HG03571 (cell line): ENCODE results near the gene PPP1R1B.

Experiments used
- ATAC-seq: cut with Tn5 transposase; IDR thresholded peaks from one replicate; pipeline ENCODE4 v1.9.1; 2021; ENCODE audit not compliant: unreplicated experiment

The PPP1R1B gene

DNA sequence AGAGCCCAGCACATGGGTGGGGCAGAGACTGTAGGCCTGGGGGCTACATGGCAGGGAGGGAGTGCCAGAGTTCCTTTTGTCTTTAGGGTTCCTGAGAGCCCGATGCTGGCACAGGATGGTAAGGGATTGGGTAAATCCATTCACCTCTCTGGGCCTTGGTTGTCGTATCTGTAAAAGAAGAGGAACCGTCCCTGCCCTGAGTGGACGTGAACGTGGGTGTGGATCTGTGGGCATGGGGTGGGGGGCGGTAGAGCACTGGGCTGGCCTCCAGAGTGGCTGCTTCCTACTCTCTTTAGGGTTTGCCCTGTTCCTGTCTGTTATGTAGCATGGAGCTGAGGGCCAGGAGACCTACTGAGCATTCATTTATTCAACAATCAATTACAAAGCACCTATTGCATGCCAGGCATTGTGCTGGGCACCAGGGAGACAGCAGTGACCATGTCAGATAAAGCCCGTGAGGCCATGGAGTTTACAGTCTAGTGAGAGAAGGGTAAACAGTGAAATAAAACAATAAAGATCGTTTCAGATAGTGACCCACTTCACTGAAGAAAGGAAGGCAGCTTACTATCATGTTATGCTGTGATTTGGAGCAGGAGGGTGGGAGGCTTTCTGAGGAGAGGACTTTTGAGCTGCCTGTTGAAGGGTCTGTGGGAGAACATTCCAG lies 25.3 kb downstream of the PPP1R1B start:
- no peak for ATAC-seq

DNA sequence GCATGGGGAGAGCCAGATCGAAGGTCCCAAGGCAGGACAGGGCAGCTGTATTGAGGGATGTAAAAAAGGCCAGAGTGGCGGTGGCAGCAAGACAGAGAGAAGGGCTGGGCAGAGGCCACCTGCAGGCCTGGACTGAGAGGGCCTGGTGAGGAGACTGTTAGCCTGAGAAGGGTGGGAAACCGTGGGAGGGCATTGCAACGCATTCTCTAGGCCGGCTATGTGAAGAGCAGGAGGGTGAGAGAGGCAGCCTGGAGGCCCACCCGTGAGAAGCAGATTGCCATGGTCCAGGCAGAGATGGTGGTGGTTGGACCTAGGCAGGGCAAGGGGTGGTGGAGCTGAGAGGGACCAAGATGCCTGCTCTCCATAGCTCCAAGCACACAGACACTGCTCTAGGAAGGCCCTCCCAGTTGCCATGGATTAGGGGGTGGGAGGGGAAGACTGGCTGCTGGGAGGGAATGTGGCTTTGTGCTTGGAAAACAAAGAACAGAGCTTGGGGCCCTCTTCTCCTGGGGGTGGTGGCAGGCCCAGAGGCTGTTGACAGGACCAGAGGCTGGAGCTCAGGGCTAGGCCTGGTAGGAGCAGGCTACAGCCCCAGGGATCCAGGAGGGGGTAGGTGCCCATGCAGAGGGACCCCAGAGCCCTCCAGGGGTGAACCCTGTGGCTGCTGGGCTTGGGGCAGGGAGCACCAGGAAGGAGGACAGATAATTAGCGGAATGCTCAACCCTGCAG lies 26.0 kb downstream of the PPP1R1B start:
- no peak for ATAC-seq

GRCh38 chr17:39653316-39653661 lies 26.5 kb downstream of the PPP1R1B start:
- ATAC-seq, result no peak

DNA sequence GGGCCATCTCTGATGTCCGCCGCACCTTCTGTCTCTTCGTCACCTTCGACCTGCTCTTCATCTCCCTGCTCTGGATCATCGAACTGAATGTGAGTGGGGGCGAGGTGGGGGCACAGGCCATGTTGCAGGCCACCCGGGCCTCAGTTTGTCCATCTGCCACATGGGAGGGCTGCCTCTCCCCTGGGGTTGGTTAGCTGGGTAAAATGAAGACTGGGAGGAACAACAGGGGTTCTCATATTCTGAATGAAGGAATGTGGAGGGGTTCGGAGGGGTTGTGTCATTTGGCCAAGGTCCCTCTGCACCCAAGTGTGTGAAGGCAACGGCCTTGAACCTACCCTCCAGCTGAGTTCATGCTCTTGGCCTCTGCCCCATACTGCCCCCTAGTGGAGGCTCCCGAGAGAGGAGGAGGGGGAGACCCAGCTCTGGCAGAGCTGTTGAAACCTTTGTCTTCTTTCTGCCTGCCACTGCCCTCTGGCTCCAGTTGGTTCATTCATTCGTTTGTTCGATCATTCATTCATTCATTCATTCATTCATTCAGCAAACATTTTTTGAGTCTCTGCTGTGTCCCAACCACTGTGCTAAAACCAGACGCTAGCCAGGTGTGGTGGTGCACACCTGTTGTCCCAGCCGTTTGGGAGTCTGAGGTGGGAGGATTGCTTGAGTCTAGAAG lies 27.0 kb downstream of the PPP1R1B start:
- no peak for ATAC-seq

DNA sequence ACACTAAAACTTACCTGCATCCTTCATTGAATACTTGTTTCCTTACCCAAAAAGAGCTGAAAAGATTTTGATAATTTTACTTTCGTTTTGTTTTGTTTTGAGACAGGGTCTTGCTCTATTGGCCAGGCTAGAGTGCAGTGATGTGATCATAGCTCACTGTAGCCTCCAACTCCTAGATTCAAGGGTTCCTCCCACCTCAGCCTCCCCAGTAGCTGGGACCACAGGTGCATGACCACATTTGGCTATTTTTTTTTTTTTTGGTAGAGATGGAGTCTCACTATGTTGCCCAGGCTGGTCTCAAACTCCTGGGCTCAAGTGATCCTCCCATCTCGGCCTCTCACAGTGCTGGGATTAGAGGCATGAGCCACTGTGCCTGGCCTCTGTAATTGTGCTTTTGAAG lies 28.4 kb downstream of the PPP1R1B start:
- ATAC-seq, result no peak

GRCh38 chr17:39658346-39658745 lies 31.6 kb downstream of the PPP1R1B start:
- no peak for ATAC-seq

- ATAC-seq, result no peak
These were observed 32.0 kb downstream of the PPP1R1B start for GRCh38 chr17:39658760-39659159.

- no peak for ATAC-seq
These were observed 32.7 kb downstream of the PPP1R1B start for GRCh38 chr17:39659279-39660010.

DNA sequence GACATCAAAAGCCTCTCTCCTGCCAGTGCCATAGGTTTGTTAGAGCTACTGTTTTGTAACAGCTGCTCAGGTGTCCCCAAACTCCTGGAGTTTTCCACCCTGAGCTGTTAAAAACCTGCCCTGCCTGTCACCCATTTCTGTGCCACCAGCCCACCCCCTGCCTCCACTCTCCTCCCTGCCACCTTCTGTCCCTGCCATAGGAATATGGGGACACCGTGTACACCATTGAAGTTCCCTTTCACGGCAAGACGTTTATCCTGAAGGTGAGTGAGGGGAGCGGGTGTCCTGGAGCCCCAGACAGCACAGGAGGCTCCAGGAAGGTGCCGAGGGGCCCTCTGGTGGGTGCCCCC lies 33.2 kb downstream of the PPP1R1B start:
- ATAC-seq, result no peak

GRCh38 chr17:39660397-39661385 lies 33.9 kb downstream of the PPP1R1B start:
- no peak for ATAC-seq

GRCh38 chr17:39661744-39662541 lies 35.2 kb downstream of the PPP1R1B start:
- no peak for ATAC-seq

- no peak for ATAC-seq
These were observed 36.0 kb downstream of the PPP1R1B start for GRCh38 chr17:39662551-39663339.

GRCh38 chr17:39663340-39663687 lies 36.6 kb downstream of the PPP1R1B start:
- no peak for ATAC-seq

GRCh38 chr17:39663688-39664580 lies 37.2 kb downstream of the PPP1R1B start:
- no peak for ATAC-seq

GRCh38 chr17:39664581-39665561 lies 38.1 kb downstream of the PPP1R1B start, which contains the start of gene TCAP:
TSS of gene TCAP (plus strand) at chr17:39665349. CDS start at chr17:39665360, 11 bp downstream.
- no peak for ATAC-seq

GRCh38 chr17:39665642-39666224 lies 39.0 kb downstream of the PPP1R1B start:
- no peak for ATAC-seq
